GM19328 (cell line): ENCODE measurements around the gene DNAJB2.
"Not testable (repeated sequence)": the region's sequence is repeated elsewhere in the genome, so short reads cannot be mapped to it uniquely, and the experiment has no call there.

Experiments
- ATAC-seq: cut with Tn5 transposase; IDR thresholded peaks from one replicate; pipeline ENCODE4 v1.9.1; 2021; ENCODE audit warnings: mild to moderate bottlenecking, moderate library complexity; ENCODE audit not compliant: unreplicated experiment

Gene DNAJB2

DNA sequence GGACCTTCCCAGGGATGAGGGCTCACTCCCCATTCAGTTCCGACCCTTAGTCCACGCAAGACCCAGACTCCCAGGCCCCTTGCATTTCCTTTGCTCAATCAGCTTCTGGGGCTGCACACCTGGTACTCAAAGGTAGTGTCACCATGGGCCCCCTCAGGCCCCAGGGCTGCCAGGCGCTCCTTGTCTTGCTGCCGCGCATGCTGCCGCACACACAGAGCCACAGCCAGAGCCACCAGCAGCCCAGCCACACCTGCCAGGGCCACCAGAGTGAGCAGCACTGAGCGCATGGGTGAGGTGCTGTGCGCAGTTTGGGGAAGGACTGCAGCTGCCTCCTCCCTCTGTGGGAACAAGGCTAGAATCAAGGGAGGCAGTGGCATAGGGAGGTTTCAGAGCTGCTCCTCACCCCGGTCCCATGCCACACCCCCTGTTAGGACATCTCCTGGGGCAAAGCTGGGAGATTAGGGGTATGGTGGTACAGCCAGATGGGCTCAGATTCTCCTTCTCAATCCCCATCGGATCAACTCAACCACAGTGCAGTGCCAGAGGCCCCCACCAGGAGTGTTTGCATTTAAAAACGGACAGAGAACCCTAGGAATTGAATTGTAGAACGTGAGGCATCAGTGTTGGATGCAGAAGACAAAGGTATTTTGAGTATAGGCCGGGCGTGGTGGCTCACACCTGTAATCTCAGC is 18.7 kb downstream of the DNAJB2 start:
- ATAC-seq: no peak

- peak; percentile 41 for ATAC-seq
These were observed 19.7 kb downstream of the DNAJB2 start for GRCh38 chr2:219298759-219299371.

DNA sequence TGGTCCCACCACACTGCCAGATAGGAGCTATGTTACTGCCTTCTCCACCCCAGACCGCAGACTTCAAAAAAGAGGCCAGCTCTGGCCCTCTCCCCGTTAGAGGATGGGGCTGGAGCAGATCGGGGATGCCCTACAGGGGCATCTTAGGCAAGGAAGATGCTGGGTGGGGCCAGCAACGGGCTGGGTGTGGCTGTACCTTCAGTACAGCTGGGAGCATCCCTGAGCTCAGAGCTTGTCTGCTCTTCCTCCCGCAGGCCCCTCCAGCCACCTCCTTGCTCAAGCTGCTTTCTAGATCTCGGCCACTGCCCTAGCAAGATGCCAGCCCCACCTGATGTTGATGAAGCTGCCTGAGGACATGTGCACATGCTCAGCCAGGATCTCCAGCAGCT is 20.2 kb downstream of the DNAJB2 start:
- no peak for ATAC-seq

- ATAC-seq: no peak
These were observed 20.9 kb downstream of the DNAJB2 start for GRCh38 chr2:219300022-219300421.

- no peak for ATAC-seq
These were observed 23.3 kb downstream of the DNAJB2 start for GRCh38 chr2:219302412-219302968.

DNA sequence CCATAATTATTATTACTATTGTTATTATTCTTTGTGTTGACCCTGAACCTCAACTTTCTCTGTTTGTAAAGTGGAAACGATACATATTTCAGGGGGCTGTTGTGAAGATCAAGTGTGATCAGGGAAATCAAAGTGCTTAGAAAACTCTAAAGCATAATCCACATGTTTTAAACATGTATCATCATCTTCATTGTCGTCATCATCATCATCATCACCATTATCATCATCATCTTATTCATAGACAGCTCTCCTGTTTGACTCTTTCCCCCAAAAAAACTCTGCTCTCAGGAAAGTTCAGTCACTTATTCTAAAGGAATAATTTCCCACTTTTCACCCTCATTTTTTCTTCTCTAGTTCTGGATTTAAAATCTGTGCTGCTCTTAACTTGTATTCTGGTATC is 25.1 kb downstream of the DNAJB2 start:
- no peak for ATAC-seq

DNA sequence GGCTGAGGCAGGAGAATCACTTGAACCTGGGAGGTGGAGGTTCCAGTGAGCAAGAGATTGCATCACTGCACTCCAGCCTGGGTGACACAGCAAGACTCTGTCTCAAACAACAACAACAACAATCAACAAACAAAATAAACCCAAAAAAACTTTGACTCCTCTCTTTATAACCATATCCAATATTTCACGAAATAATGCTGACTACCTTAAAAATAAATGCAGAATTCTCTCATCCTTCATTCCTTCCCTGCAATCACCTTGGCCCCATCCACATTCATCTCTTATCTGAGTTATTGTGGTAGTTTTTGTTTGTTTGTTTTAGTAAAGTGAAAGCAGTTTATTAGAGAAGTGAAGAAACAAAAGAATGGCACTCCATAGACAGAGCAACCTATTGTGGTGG is 26.9 kb downstream of the DNAJB2 start:
- no peak for ATAC-seq

- no peak for ATAC-seq
These were observed 29.3 kb downstream of the DNAJB2 start for GRCh38 chr2:219308142-219309101.

- no peak for ATAC-seq
These were observed 30.1 kb downstream of the DNAJB2 start, which contains the start of gene PTPRN for GRCh38 chr2:219309278-219309677. PTPRN (minus strand) TSS chr2:219309401; CDS start chr2:219309332, 69 bp downstream.

DNA sequence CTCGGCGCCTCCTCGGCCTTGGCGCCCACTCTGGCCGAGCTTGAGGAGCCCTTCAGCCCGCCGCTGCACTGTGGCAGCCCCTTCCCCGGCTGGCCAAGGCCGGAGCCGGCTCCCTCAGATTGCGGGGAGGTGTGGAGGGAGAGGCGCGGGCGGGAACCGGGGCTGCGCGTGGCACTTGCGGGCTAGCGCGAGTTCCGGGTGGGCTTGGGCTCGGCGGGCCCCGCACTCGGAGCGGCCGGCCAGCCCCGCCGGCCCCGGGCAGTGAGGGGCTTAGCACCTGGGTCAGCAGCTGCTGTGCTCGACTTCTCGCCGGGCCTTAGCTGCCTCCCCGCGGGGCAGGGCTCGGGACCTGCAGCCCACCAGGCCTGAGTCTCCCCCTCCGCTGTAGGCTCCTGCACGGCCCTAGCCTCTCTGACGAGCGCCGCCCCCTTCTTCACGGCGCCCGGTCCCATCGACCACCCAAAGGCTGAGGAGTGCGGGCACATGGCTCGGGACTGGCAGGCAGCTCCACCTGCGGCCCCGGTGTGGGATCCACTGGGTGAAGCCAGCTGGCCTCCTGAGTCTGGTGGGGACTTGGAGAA is 33.6 kb downstream of the DNAJB2 start:
- ATAC-seq: not testable (repeated sequence)

DNA sequence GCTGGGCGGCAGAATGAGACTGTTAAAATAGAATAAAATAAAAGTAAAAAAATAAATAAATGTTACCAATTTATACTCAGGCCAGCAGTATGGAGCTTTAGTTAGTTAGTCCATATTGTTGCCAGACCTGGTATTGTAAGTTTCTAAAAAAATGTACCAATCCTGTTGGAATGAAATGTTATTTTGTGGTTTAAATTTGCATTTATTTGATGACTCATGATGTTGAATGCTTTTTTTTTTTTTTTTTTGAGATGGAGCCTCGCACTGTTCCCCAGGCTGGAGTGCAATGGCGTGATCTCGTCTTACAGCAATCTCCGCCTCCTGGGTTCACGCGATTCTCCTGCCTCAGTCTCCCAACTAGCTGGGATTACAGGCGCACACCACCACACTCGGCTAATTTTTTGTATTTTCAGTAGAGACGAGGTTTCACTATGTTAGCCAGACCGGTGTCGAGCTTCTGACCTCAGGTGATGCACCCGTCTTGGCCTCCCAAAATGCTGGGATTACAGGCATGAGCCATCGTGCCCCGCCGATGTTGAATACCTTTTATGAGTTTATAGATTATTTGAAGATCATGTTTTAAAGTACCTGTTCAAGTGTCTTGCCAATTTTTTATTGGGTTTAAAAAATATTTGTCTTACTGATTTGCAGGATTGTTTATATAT is 35.8 kb downstream of the DNAJB2 start:
- no peak for ATAC-seq

DNA sequence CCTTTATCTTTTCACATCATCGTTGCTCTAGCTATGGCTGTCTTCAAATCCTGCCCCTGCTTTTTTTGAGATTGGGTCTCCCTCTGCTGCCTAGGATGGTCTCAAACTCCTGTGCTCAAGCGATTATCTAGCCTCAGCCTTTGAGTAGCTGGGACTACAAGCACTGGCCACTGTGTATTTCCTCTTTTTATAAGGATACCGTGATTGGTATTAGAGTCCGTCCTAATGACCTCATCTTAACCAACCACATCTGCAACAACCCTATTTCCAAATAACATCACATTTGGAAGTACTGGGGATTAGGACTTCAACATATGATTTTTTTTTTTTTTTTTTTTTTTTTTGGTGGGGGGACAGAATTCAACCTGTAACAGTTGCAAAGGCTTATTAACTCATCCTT is 44.3 kb downstream of the DNAJB2 start:
- ATAC-seq: no peak

- no peak for ATAC-seq
These were observed 46.0 kb downstream of the DNAJB2 start for GRCh38 chr2:219325136-219325535.

DNA sequence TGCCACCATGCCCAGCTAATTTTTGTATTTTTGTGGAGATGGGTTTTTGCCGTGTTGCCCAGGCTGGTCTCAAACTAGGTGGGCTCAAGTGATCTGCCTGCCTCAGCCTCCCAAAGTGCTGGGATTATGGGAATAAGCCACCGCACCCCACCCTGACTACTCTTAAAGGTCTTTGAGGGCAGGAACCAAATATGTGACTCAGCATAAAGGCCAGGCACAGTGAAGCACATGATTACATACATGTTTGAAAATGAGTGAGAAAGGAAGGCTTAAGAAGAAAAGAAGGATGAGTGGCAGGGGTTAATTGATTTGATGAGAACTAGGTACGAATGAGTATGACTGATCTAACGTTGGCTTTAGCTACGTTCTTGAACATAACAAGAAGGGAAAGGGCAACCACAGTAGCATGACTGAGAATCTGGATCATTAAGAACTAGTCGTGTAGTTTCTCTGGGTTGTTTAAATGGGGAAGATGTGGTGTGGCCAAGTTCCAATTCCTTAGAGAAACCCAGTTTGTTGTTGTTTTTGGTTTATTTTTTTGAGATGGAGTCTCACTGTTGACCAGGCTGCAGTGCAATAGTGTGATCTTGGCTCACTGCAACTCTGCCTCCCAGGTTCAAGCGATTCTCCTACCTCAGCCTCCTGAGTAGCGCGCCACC is 46.6 kb downstream of the DNAJB2 start:
- no peak for ATAC-seq

- no peak for ATAC-seq
These were observed 48.6 kb downstream of the DNAJB2 start for GRCh38 chr2:219327719-219328118.

DNA sequence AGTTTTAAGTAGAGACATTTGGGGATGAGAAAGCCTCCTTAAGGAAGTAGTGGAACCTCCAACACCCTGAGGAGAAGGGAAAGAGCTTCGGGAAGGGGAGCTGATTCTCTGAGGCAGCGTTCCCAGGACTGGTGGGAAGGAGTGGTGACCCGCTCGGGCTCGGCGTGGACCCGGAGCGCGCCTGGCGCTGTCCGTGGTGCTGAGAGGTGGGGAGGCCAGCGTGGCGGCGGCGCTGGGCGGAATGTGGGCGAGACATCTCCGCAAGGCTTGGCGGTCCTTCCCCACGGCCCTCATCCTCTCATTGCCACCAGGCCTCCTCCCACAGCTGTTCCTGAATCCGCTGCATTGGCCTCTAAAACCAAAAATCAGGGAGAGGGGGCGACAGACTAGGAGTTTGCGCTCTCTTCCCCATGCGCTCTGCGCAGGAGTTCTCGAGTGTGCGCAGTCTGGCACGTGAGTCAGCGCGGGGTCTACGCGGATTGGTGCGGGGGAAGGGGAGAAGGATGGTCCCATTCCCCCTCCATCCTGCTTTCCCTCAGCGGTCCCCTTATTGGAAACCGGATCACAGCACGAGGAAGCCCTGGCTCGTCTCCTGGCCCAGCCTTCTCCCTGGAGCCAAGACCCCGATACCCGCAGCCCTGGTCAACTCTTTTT is 52.5 kb downstream of the DNAJB2 start:
- no peak for ATAC-seq

DNA sequence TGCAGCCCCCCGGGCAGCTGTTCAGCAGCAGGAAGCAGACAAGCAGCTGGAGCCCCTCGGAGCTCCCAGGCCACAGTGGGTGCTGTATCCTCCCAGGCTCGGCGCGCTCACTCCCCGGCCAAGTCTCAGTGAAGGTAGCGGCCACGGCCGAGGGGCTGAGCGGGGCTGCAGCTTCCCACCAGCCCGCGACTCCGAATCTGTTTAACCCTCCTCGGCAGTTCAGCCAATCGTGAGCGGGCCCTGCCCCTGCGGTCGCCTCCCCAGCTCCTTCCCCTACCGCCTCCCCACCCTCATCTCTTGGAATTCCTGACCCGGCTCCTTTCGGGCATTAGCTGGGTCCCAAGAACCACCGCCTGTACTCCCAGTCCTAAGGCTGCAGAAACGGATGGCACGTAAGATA is 53.4 kb downstream of the DNAJB2 start, which contains the start of gene RESP18:
Gene RESP18 (minus strand): TSS at position 203 of the 400 bp plus-strand sequence.
- no peak for ATAC-seq

GRCh38 chr2:219334076-219334475 is 54.9 kb downstream of the DNAJB2 start:
- no peak for ATAC-seq

GRCh38 chr2:219335373-219335786 is 56.2 kb downstream of the DNAJB2 start:
- ATAC-seq: no peak
